ENCODE results near the gene MBD3L3. TPM values are rescaled to one million over a fixed set of nuclear protein-coding genes. Genes with fewer than 3 reads are reported as not detected.

The MBD3L3 gene
- total and polyA plus RNA-seq, 2 donors (not counting 3 experiments of a cell fraction or from before 2014, with no cell fraction given): not detected

- no TSS peak for BruUV-seq (replicated peaks)
- no peaks in the 10 kb centered on the region for H4K20me1 ChIP-seq (replicated peaks; ENCODE audit: control insufficient read depth, extremely low read depth, insufficient read depth, low read length)
- no peaks in the 10 kb centered on the region for H3K79me2 ChIP-seq (ENCODE audit: control insufficient read depth, insufficient read depth, low read length)
- DNase-seq (ENCODE audit: low read depth, low spot score): no peak
- H3K4me3 ChIP-seq (replicated peaks in 1 of 3; ENCODE audit: insufficient read depth in 1 of 3, low read depth in 1 of 3, low read length in 3 of 3): no peak overlapping the region
- no peaks in the 10 kb centered on the region for H3K27me3 ChIP-seq (ENCODE audit: control insufficient read depth in 2 of 2, insufficient read depth in 2 of 2, low read length in 2 of 2)
- H3K9ac ChIP-seq (replicated peaks; ENCODE audit: extremely low read depth, insufficient read depth, low read length): no peak overlapping the region
- POLR2A ChIA-PET: no interaction called here
- H2AFZ ChIP-seq (ENCODE audit: low read depth, low read length): no peak overlapping the region
- TF ChIP-seq, protein P1, sequence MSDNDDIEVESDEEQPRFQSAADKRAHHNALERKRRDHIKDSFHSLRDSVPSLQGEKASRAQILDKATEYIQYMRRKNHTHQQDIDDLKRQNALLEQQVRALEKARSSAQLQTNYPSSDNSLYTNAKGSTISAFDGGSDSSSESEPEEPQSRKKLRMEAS (IDR thresholded peaks at IDR 0.05; ENCODE audit: insufficient read depth, insufficient read length): no peak
- no peak for TF ChIP-seq GATA2 (IDR thresholded peaks at IDR 0.05; ENCODE audit: insufficient read depth, insufficient read length, low read depth, low read length)
- no peak for TF ChIP-seq JUN (IDR thresholded peaks at IDR 0.05; ENCODE audit: borderline replicate concordance, insufficient read depth, insufficient read length, low read depth)
- no peak for TF ChIP-seq POLR2AphosphoS5 (IDR thresholded peaks at IDR 0.05; ENCODE audit: insufficient read depth, low read depth, low read length)
- H3K9me3 ChIP-seq (replicated peaks; ENCODE audit: control insufficient read depth, insufficient read depth, low read length): no peaks in the 10 kb centered on the region
- H3K36me3 ChIP-seq (ENCODE audit: control insufficient read depth in 2 of 2, extremely low read depth in 1 of 2, insufficient read depth in 2 of 2, low read length in 2 of 2): no peaks in the 10 kb centered on the region
- dilution Hi-C loops (cut with MboI; ENCODE audit: extremely low pct_ligation_motif_present, low sequenced_read_pairs): no loop called here
- intact Hi-C loops (cut with micrococcal nuclease): no loop called here
- no peak overlapping the region for H3K27ac ChIP-seq (ENCODE audit: insufficient read depth, low read depth, low read length)
- FAIRE-seq: no peak
- CTCF ChIA-PET: no interaction called here
- no peaks in the 10 kb centered on the region for H3K4me1 ChIP-seq (ENCODE audit: control insufficient read depth, extremely low read depth, insufficient read depth, low read length)
- H3K4me2 ChIP-seq (ENCODE audit: insufficient read depth, low read length): no peak overlapping the region
- H3K9me1 ChIP-seq (replicated peaks; ENCODE audit: control insufficient read depth, extremely low read depth, insufficient read depth, low read length): no peaks in the 10 kb centered on the region
Measured at GRCh38 chr19:7013678-7014077, 44.8 kb downstream of the MBD3L3 start.

DNA sequence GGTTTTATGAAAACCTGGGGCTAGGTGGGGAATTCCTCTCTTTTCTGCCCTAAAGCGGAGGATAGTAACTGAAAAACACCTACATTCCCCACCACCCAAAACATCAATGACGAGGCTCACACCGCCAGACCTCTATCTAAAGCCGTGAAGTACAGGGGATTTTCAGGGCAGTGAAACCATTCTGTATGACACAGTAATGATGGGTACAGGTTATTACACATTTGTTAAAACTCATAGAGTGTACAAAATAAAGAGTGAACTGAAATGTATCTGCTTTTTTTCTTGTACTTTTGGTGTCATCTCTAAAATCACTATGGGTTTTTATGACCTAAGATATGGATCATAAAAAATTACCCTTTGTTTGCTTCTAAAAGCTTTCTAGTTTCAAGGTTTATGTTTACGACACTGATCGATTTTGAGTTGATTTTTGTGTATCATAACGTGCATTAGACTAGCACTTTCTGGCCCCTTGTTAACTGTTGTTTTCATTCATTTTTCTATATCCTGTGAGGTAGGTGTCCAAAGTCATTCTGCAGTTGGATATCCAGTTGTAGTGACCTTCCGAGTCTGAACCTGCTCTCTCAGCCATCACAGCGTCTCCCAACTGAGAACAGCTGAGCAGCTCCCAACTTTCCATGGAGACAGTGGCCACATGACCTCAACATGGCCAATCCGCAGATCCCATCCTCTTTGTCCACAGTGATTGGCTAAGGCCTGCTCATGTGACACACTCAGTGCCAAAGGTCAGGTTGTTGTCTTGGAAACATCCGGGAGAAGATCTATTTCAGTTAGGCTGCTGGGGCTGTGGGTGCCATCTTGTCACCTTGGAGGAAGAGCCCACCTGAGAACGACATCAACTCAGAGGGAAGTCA, 47.5 kb downstream of the MBD3L3 start:
- Histone ChIP-seq H3K27me3 (ENCODE audit: control insufficient read depth in 2 of 2, insufficient read depth in 2 of 2, low read length in 2 of 2) (no peaks in the 10 kb centered on the region), H3K27ac (ENCODE audit: insufficient read depth, low read depth, low read length) (no peak overlapping the region), H3K9ac (replicated peaks; ENCODE audit: extremely low read depth, insufficient read depth, low read length) (no peak overlapping the region), H3K4me2 (ENCODE audit: insufficient read depth, low read length) (no peak overlapping the region), H4K20me1 (replicated peaks; ENCODE audit: control insufficient read depth, extremely low read depth, insufficient read depth, low read length) (no peaks in the 10 kb centered on the region), H3K9me1 (replicated peaks; ENCODE audit: control insufficient read depth, extremely low read depth, insufficient read depth, low read length) (no peaks in the 10 kb centered on the region), H3K4me3 (replicated peaks in 1 of 3; ENCODE audit: insufficient read depth in 1 of 3, low read depth in 1 of 3, low read length in 3 of 3) (no peak overlapping the region), H3K4me1 (ENCODE audit: control insufficient read depth, extremely low read depth, insufficient read depth, low read length) (no peaks in the 10 kb centered on the region), H3K36me3 (ENCODE audit: control insufficient read depth in 2 of 2, extremely low read depth in 1 of 2, insufficient read depth in 2 of 2, low read length in 2 of 2) (no peaks in the 10 kb centered on the region), H2AFZ (ENCODE audit: low read depth, low read length) (no peak overlapping the region), H3K79me2 (ENCODE audit: control insufficient read depth, insufficient read depth, low read length) (no peaks in the 10 kb centered on the region), H3K9me3 (replicated peaks; ENCODE audit: control insufficient read depth, insufficient read depth, low read length) (no peaks in the 10 kb centered on the region)
- CTCF ChIA-PET: no interaction called here
- no TSS peak for BruUV-seq (replicated peaks)
- DNase-seq (ENCODE audit: low read depth, low spot score) (no peak), FAIRE-seq (no peak)
- dilution Hi-C loops (cut with MboI; ENCODE audit: extremely low pct_ligation_motif_present, low sequenced_read_pairs): no loop called here
- intact Hi-C loops (cut with micrococcal nuclease): no loop called here
- POLR2A ChIA-PET: no interaction called here
- TF ChIP-seq MYC (IDR thresholded peaks at IDR 0.05; ENCODE audit: low read depth, low read length) (no peak), POLR2A (IDR thresholded peaks at IDR 0.05; ENCODE audit: low read depth, low read length) (no peak), EZH2 (IDR thresholded peaks at IDR 0.05; ENCODE audit: borderline replicate concordance, low read depth, low read length, severe bottlenecking) (no peak), JUN (IDR thresholded peaks at IDR 0.05; ENCODE audit: borderline replicate concordance, insufficient read depth, insufficient read length, low read depth) (no peak), CTCF (IDR thresholded peaks at IDR 0.05; ENCODE audit: extremely low read depth in 1 of 2, insufficient read depth in 1 of 2, low read depth in 1 of 2, low read length in 2 of 2) (no peak), FOS (IDR thresholded peaks at IDR 0.05; ENCODE audit: borderline replicate concordance, insufficient read depth, low read length) (no peak), POLR2AphosphoS5 (IDR thresholded peaks at IDR 0.05; ENCODE audit: insufficient read depth, low read depth, low read length) (no peak), GATA2 (IDR thresholded peaks at IDR 0.05; ENCODE audit: insufficient read depth, insufficient read length, low read depth, low read length) (no peak)
- TF ChIP-seq, protein P1 (IDR thresholded peaks at IDR 0.05; ENCODE audit: insufficient read depth, insufficient read length): no peak

All from endothelial cell of umbilical vein (primary cell).